Measurements from ENCODE around the gene NXN. TPM values are rescaled to one million over a fixed set of nuclear protein-coding genes. Genes with fewer than 3 reads are reported as not detected.
A peak's percentile ranks its signal among the peaks of the same experiment; 100 is the strongest.
"Not testable (repeated sequence)": the region's sequence is repeated elsewhere in the genome, so short reads cannot be mapped to it uniquely, and the experiment has no call there.

NXN gene
- total RNA-seq, 2 experiments from 2014 or later = 0.14 to 0.70 TPM

GRCh38 chr17:1003633-1003971 lies 24.0 kb upstream of the NXN start:
- Mint-ChIP-seq H3K36me3 (peaks cover 18% of the 10 kb centered on the region), H3K27me3 (no peaks in the 10 kb centered on the region), H3K4me1 (peaks cover 10% of the 10 kb centered on the region), H3K9me3 (ENCODE audit: low read depth) (no peaks in the 10 kb centered on the region), H3K27ac (no peak overlapping the region), H3K4me3 (no peak overlapping the region)
- ATAC-seq (no peak), DNase-seq (no peak)
- CTCF ChIA-PET = no interaction called here

DNA sequence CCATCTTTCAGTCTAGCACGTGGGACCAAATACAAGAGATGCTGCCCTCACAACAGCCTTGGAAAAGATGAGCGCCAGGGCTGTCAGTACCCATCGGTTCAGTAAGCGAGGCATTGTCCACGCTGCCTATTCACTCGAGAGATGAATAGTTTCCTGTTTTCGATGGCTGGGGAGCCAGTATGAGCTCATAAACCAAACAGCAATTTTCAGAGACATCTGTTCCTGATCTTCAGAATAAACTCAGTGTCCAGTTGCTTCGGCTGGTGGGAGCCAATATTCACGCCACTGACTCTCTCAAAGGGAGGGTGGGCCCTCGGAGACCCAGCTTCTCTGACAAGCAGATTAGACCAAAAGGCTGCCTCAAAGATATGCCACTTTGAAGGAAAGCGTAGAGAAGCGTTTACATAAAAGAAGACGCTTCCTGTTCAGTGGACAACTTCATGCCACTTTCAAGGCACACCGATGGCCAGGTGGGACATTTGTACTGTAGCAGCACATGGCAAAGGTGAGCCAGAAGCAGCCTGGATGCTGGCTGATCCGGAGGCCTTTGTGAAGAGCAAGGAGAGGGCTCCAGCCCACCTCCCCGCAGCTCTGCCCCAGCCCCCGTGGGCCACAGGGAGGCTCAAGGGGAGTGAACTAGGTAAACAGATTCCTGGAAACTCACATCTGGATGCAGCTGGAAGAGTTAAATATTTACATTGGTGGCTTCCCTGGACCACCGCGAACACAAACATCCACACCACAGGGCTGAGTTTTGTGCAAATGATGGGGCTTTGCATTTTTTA lies 23.4 kb upstream of the NXN start:
- CTCF ChIA-PET = interaction anchor here (2.5 kb wide), 1 partner anchor 55 kb away, joined by 8 read pairs; no protein-coding TSS in a partner anchor
- no peak overlapping the region for H3K4me3 Mint-ChIP-seq

DNA sequence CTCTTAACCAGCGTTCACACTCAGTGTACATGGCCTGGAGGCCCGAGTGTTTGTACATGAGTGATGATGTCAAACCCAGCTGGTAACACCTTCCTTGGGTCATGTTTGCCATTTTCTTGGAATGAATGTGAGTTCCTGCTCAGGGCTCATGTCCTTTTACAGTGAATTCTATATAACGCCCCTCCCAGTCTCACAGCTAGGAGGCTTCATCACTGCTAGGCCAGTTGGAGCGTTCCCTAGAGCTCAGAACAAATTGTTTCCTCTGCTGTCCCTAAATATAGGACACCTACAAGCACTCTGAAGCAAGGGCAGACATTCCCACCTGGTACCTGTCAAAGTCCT lies 22.8 kb upstream of the NXN start:
- Mint-ChIP-seq H3K27me3 (no peaks in the 10 kb centered on the region), H3K4me3 (no peak overlapping the region), H3K4me1 (peaks cover 22% of the 10 kb centered on the region), H3K36me3 (peaks cover 18% of the 10 kb centered on the region), H3K9me3 (ENCODE audit: low read depth) (no peaks in the 10 kb centered on the region), H3K27ac (no peak overlapping the region)
- CTCF ChIA-PET = interaction anchor here (2.5 kb wide), 1 partner anchor 56 kb away, joined by 8 read pairs; no protein-coding TSS in a partner anchor
- no peak for ATAC-seq
- DNase-seq = no peak

More for the DNA sequence above, 23.4 kb upstream of the NXN start:
- Mint-ChIP-seq H3K27me3 (no peaks in the 10 kb centered on the region), H3K27ac (no peak overlapping the region), H3K9me3 (ENCODE audit: low read depth) (no peaks in the 10 kb centered on the region), H3K4me1 (peaks cover 16% of the 10 kb centered on the region), H3K36me3 (peaks cover 18% of the 10 kb centered on the region)
- DNase-seq (no peak), ATAC-seq (no peak)

DNA sequence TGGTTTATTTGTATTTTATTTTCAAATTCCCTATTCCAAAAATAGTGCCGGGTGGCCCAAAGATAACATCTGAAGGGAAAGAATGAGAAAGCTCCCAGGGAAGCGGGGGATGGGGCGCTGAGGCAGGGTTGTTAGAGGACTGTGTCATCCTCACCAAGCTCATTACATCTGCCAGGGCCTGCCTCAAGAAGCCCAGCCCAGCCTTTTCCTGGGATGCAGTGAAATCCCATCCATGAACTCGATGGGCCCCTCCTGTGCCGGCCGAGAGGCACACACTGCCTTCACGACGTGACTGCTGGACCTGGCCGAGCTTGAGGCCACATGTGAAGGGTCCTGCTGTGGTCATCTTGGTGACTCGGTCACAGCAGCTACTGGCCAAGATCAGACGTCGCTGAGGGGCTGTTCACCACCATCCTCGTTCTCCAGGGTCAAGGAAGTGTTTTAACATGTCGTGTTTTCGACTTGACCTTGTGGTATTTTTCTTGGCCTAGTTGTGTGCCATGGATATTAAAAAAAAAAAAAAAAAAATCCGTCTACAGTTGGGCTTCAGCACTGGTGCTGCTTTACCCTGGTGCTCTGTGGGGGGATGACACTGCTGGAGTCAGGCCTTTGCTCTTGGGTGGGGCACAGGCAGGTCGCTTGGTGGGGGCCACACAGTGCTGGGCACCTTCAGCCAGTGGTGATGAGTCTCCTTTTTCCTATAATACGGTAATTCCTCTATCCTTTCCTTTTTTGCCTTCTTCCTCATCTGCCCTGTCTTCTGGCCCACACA lies 22.2 kb upstream of the NXN start:
- Mint-ChIP-seq H3K9me3 (ENCODE audit: low read depth) (no peaks in the 10 kb centered on the region), H3K27ac (no peak overlapping the region), H3K36me3 (peaks cover 17% of the 10 kb centered on the region), H3K4me3 (no peak overlapping the region), H3K4me1 (peaks cover 22% of the 10 kb centered on the region), H3K27me3 (no peaks in the 10 kb centered on the region)
- CTCF ChIA-PET = interaction anchor here (0.9 to 2.5 kb wide), 3 partner anchors 19 to 206 kb away, joined by 3 to 8 read pairs (median 3); no protein-coding TSS in a partner anchor
- ATAC-seq = no peak
- DNase-seq = no peak

DNA sequence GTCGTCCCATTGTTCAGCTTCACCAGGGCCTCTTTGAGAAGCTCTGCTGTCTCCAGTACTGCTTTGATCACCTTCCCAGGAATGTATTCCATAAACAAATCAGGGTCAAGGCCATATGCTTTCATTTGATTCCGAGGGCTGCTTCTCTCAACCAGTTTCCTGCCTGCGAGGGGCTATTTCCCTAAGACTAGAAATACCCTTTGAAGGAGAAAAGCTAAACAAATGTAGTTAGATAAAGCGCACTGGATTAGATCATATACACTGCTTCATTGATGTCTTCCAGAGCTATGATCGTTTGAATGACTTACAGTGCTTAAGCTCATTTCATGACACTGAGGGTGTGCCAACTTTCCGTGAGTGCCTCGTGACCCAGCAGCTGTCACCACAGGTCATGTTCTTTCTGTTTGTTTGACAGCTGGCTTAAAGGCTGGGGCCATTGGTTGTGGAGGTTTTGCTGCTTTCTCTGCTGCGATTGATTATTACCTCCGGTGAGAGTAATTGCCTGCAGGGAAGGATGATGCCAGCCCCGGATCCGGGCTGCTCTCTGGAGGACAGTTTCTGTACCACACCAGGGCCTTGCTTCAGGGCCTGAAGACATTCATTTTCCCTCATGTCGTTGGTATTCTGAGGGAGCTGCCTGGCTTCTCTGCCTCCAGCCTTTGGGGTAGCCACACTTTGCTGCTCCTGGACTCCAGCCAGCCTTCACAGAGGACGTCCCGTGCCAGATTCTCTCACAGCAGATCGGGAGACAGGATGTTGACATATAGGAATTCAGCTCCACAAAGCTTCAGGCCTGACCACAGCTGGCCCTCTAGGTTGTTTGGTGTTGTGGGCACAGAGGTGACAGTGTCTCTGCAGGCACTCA lies 21.3 kb upstream of the NXN start:
- Mint-ChIP-seq H3K4me1 (peaks cover 25% of the 10 kb centered on the region), H3K36me3 (peaks cover 16% of the 10 kb centered on the region), H3K4me3 (no peak overlapping the region)

DNA sequence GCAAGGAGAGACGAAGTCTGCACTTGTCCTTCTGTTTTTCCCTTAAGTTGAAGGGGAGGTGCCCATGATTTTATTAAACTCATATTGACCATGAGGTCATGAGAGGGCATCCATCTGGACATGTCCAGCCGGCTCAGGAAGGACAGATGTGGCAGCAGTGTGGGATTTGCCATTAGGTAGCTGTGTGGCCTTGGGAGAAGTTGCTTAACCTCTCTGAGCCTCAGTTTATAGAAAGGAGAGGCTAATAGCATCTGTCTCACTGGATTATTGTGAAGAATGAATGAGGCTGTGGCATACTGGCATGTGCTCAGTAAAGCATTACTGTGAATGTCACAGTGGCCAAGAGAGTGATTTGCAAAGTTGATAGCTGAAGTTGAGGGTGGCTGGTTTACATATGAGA lies 18.5 kb upstream of the NXN start:
- Mint-ChIP-seq H3K9me3 (ENCODE audit: low read depth) (peaks cover 2% of the 10 kb centered on the region), H3K4me3 (peak overlapping the region; percentile 97), H3K27ac (peak overlapping the region; percentile 97), H3K27me3 (no peaks in the 10 kb centered on the region), H3K36me3 (peaks cover 15% of the 10 kb centered on the region), H3K4me1 (peaks cover 25% of the 10 kb centered on the region)
- CTCF ChIA-PET = interaction anchor here (0.9 to 5.2 kb wide), 6 partner anchors 17 to 283 kb away, joined by 5 to 42 read pairs (median 12); partner anchors contain the start of genes GEMIN4, GLOD4, MRM3 and VPS53
- DNase-seq = no peak
- no peak for ATAC-seq

More for the DNA sequence above, 21.3 kb upstream of the NXN start:
- ATAC-seq (no peak), DNase-seq (no peak)
- Mint-ChIP-seq H3K27me3 (no peaks in the 10 kb centered on the region), H3K9me3 (ENCODE audit: low read depth) (no peaks in the 10 kb centered on the region), H3K27ac (no peak overlapping the region)
- CTCF ChIA-PET = interaction anchor here (0.9 to 5.2 kb wide), 6 partner anchors 18 to 206 kb away, joined by 3 to 42 read pairs (median 4); partner anchors contain the start of gene NXN

DNA sequence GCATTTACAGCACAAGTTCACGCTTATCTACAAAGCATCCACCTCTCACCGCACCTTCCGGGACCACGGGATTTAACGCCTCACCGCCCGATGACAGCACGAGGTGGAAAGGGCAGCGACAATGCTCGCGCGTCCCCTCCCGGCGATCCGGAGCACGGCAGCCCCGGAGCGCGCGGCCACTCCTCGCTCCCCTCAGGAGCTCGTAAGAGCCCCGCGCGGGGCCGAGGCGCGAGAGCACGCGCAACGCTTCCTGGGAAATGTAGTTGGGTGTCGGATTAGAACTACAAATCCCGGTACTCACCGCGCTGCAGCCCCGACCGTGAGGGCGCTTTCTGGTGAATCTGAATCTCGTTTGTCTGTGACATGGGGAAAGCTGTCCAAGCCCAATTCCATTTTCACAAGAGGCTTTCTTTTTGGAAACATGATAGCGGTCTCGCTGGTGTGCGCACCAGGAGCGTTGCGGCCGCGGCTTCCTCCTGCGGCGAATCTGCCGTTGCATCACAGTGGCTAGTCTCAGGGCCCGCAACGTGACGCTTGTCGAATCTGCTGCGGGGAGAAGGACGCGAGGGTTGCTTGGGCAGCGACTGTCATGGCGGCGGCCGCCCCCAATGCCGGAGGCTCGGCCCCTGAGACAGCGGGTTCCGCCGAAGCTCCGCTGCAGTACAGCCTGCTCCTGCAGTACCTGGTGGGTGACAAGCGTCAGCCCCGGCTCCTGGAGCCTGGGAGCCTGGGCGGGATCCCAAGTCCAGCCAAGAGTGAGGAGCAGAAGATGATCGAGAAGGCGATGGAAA lies 17.2 kb upstream of the NXN start, which contains the start of gene TIMM22:
Gene TIMM22 (plus strand): TSS at position 576 of the 791 bp plus-strand sequence. CDS start 14 bp downstream, at position 590.
- CTCF ChIA-PET = interaction anchor here (0.6 to 5.2 kb wide), 30 partner anchors 11 to 585 kb away, joined by 3 to 47 read pairs (median 4); partner anchors contain the start of genes GEMIN4, GLOD4, MRM3 and NXN
- ATAC-seq (peak; percentile 97), DNase-seq (peak; percentile 95)
- Mint-ChIP-seq H3K4me3 (peak within 1 kb of the TSS; percentile 97), H3K36me3 (peaks cover 10% of the 10 kb centered on the region), H3K9me3 (ENCODE audit: low read depth) (peaks cover 2% of the 10 kb centered on the region), H3K27me3 (no peaks in the 10 kb centered on the region), H3K4me1 (peaks cover 25% of the 10 kb centered on the region), H3K27ac (peak within 1 kb of the TSS; percentile 97)

- not testable (repeated sequence) for DNase-seq; H3K36me3 Mint-ChIP-seq; H3K4me3 Mint-ChIP-seq; H3K27ac Mint-ChIP-seq; H3K27me3 Mint-ChIP-seq; H3K9me3 Mint-ChIP-seq (ENCODE audit: low read depth); ATAC-seq
- CTCF ChIA-PET = interaction anchor here (1.9 to 2.9 kb wide), 5 partner anchors 12 to 214 kb away, joined by 7 to 47 read pairs (median 11); partner anchors contain the start of genes GLOD4, MRM3 and NXN
- peaks cover 25% of the 10 kb centered on the region for H3K4me1 Mint-ChIP-seq
These were observed 15.7 kb upstream of the NXN start for GRCh38 chr17:995324-995723.

DNA sequence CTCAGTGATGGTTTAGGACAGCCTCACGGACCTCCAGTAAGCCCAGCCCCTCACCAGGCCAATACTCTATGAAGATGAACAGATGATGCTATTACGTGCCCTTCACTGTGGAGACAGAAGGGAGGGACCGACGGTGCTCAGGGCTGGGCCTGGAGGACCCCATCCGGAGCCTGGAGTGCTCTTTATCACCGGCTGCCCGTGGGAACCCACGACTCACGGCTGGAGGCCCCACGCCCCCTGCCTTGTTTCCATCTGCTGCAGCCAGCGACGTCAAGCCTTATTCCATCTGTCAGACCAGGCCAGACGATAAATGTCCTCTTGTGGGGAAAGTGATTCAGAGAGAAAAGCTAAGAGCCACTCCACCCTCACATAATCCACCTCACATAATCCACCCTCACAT lies 13.4 kb upstream of the NXN start:
- no peaks in the 10 kb centered on the region for H3K27me3 Mint-ChIP-seq
- peaks cover 9% of the 10 kb centered on the region for H3K4me1 Mint-ChIP-seq
- no peak for ATAC-seq
- H3K27ac Mint-ChIP-seq = no peak overlapping the region
- H3K36me3 Mint-ChIP-seq = no peaks in the 10 kb centered on the region
- no peak overlapping the region for H3K4me3 Mint-ChIP-seq
- no peak for DNase-seq
- CTCF ChIA-PET = interaction anchor here (1.6 kb wide), 1 partner anchor 12 kb away, joined by 8 read pairs; no protein-coding TSS in a partner anchor
- H3K9me3 Mint-ChIP-seq (ENCODE audit: low read depth) = peaks cover 4% of the 10 kb centered on the region

- Mint-ChIP-seq H3K9me3 (ENCODE audit: low read depth) (peaks cover 2% of the 10 kb centered on the region), H3K36me3 (no peaks in the 10 kb centered on the region), H3K27me3 (no peaks in the 10 kb centered on the region), H3K27ac (no peak overlapping the region), H3K4me3 (no peak overlapping the region), H3K4me1 (no peaks in the 10 kb centered on the region)
- DNase-seq = no peak
- CTCF ChIA-PET = interaction anchor here (1.3 kb wide), 1 partner anchor 194 kb away, joined by 4 read pairs; no protein-coding TSS in a partner anchor
- no peak for ATAC-seq
These were observed 9.0 kb upstream of the NXN start for GRCh38 chr17:988561-988960.

DNA sequence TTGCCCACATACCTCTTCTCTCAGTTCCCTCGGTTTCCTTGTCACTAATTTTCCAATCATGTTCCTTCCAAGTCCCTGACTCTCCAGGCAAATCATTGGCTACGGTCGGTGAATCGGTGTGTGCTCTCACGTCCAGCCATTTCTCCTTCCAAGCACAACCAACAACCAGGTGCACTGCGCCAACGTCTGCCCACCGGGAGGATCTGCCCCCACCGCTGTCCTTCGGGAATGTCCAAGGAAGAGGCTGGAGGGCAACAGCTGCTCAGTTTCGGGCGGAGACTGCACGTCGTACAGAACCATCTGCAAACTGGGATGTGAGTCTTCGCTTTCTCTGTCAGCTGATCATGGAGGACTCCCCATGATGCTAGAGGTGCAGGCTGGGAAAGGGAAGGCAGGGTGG lies 8.4 kb upstream of the NXN start:
- no peak overlapping the region for H3K4me3 Mint-ChIP-seq
- H3K27me3 Mint-ChIP-seq = no peaks in the 10 kb centered on the region
- no peak overlapping the region for H3K27ac Mint-ChIP-seq
- peaks cover 2% of the 10 kb centered on the region for H3K9me3 Mint-ChIP-seq (ENCODE audit: low read depth)
- ATAC-seq (no peak), DNase-seq (no peak)
- no peaks in the 10 kb centered on the region for H3K36me3 Mint-ChIP-seq
- CTCF ChIA-PET = interaction anchor here (1.3 kb wide), 1 partner anchor 193 kb away, joined by 4 read pairs; no protein-coding TSS in a partner anchor
- no peaks in the 10 kb centered on the region for H3K4me1 Mint-ChIP-seq

GRCh38 chr17:986322-986929 lies 6.8 kb upstream of the NXN start:
- Mint-ChIP-seq H3K27ac (no peak overlapping the region), H3K4me3 (no peak overlapping the region), H3K27me3 (no peaks in the 10 kb centered on the region), H3K4me1 (no peaks in the 10 kb centered on the region), H3K9me3 (ENCODE audit: low read depth) (peaks cover 2% of the 10 kb centered on the region), H3K36me3 (no peaks in the 10 kb centered on the region)
- DNase-seq = no peak
- ATAC-seq = no peak
- CTCF ChIA-PET = interaction anchor here (1.4 to 1.6 kb wide), 2 partner anchors 191 to 233 kb away, joined by 3 to 4 read pairs; no protein-coding TSS in a partner anchor
